ENCODE measurements around the gene CLDN3. TPM values are rescaled to one million over a fixed set of nuclear protein-coding genes. Genes with fewer than 3 reads are reported as not detected.

The CLDN3 gene
- total RNA-seq, 1 experiment from 2014 or later: 21.0 TPM

DNA sequence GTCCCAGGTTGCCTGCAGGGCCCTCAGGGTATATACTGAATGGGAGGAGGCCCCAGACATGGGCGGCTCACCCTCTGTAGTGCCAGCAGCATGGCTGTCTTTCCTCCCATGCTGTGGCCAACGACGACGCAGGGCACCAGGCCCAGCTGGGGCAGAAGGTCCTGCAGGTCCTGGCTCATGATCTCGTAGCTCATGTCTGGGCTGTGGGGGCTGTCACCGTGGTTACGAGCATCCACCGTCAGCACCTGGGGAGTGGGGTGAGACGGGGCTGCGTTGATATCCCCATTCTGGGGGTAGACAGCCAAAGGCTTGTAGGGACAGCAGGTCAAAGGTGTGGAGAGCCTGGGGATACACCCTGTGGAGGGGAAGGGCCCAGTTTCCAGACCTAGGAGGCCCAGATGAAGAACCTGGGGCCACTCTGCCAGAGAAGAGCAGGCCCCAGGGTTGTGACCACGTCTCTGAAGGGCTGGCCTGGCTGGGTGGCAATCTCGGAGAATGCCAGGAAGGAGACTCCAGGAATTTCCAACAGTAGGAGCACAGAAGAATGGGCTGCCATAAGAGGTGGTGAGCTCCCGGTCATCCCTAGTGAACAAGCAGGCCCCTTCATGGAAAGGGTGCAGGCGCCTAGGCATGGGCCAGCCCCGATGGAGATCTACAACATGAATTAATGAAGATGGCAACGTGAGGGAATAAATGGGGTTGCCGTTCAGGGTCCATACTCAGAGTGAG is 32.4 kb downstream of the CLDN3 start:
- intact Hi-C loops (cut with micrococcal nuclease; ENCODE audit: unreplicated experiment): loop anchor here (1.0 to 2.0 kb wide), 3 partner anchors 33 to 117 kb away; partner anchors contain the start of genes CLDN3 and CLDN4
- no TSS peak for BruUV-seq (replicated peaks)

DNA sequence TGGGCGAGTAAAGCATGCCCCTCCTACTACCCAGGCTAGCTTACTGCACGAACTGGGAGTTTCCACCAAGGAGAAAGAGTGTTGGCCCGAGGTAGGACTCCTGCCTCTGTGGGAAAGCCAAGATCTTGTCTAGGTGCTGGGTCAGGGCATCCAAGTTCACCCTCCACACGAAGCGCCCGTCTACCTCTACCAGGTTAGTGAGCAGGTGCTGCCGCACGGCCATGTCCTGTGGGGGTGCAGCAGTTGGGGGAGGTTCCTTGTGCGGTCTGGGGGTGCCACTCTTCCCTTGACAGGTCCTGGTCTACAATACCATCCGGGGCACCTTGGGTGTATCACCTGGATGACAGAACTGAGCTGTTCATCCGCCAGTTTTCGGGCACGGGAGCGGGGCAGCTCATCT is 33.2 kb downstream of the CLDN3 start:
- H3K27me3 Mint-ChIP-seq (ENCODE audit: insufficient read depth, unreplicated experiment): no peaks in the 10 kb centered on the region
- POLR2A ChIA-PET: no interaction called here
- Histone ChIP-seq H3K4me1 (peaks cover 37% of the 10 kb centered on the region), H3K27me3 (replicated peaks; ENCODE audit: control insufficient read depth, insufficient read depth, low read length) (no peaks in the 10 kb centered on the region), H3K36me3 (ENCODE audit: control insufficient read depth, insufficient read depth, low read length) (peaks cover 9% of the 10 kb centered on the region), H3K4me3 (ENCODE audit: low read depth, low read length) (no peak overlapping the region), H3K9me3 (no peaks in the 10 kb centered on the region)
- no TSS peak for BruUV-seq (replicated peaks)
- CTCF ChIA-PET: interaction anchor here (0.6 kb wide), 1 partner anchor 31 kb away, joined by 3 read pairs; no protein-coding TSS in a partner anchor
- DNase-seq: no peak
- no peaks in the 10 kb centered on the region for H3K9me3 Mint-ChIP-seq (ENCODE audit: unreplicated experiment)
- intact Hi-C loops (cut with micrococcal nuclease; ENCODE audit: unreplicated experiment): no loop called here
- peak overlapping the region; percentile 98 for H3K4me3 Mint-ChIP-seq (ENCODE audit: unreplicated experiment)
- peaks cover 13% of the 10 kb centered on the region for H3K4me1 Mint-ChIP-seq (ENCODE audit: low read depth, unreplicated experiment)
- no peak for TF ChIP-seq CTCF (IDR thresholded peaks at IDR 0.05; ENCODE audit: insufficient read depth in 1 of 2, low read depth in 1 of 2, low read length in 1 of 2, severe bottlenecking in 1 of 2, unreplicated experiment in 1 of 2)
- H3K36me3 Mint-ChIP-seq (ENCODE audit: insufficient read depth, unreplicated experiment): peaks cover 54% of the 10 kb centered on the region
- H3K27ac Mint-ChIP-seq (ENCODE audit: unreplicated experiment): no peak overlapping the region

More for the DNA sequence above, 32.4 kb downstream of the CLDN3 start:
- POLR2A ChIA-PET: interaction anchor here (0.6 to 2.1 kb wide), 4 partner anchors 22 to 125 kb away, joined by 3 to 8 read pairs (median 5); partner anchors contain the start of gene MLXIPL
- Mint-ChIP-seq H3K27me3 (ENCODE audit: insufficient read depth, unreplicated experiment) (no peaks in the 10 kb centered on the region), H3K36me3 (ENCODE audit: insufficient read depth, unreplicated experiment) (peaks cover 61% of the 10 kb centered on the region), H3K9me3 (ENCODE audit: unreplicated experiment) (no peaks in the 10 kb centered on the region), H3K4me3 (ENCODE audit: unreplicated experiment) (peak overlapping the region; percentile 98), H3K27ac (ENCODE audit: unreplicated experiment) (peak overlapping the region; percentile 100), H3K4me1 (ENCODE audit: low read depth, unreplicated experiment) (peaks cover 20% of the 10 kb centered on the region)
- CTCF ChIA-PET: interaction anchor here (0.6 to 1.1 kb wide), 6 partner anchors 9 to 579 kb away, joined by 3 to 6 read pairs (median 4); partner anchors contain the start of gene VPS37D
- TF ChIP-seq CTCF (IDR thresholded peaks at IDR 0.05; ENCODE audit: insufficient read depth in 1 of 2, low read depth in 1 of 2, low read length in 1 of 2, severe bottlenecking in 1 of 2, unreplicated experiment in 1 of 2): no peak
- Histone ChIP-seq H3K4me3 (ENCODE audit: low read depth, low read length) (peak overlapping the region; percentile 63), H3K36me3 (ENCODE audit: control insufficient read depth, insufficient read depth, low read length) (peaks cover 9% of the 10 kb centered on the region), H3K9me3 (no peaks in the 10 kb centered on the region), H3K27me3 (replicated peaks; ENCODE audit: control insufficient read depth, insufficient read depth, low read length) (no peaks in the 10 kb centered on the region), H3K4me1 (peaks cover 40% of the 10 kb centered on the region)
- DNase-seq: no peak

- BruUV-seq (replicated peaks): no TSS peak
- no peak overlapping the region for H3K4me3 Mint-ChIP-seq (ENCODE audit: unreplicated experiment)
- intact Hi-C loops (cut with micrococcal nuclease; ENCODE audit: unreplicated experiment): no loop called here
- TF ChIP-seq CTCF (IDR thresholded peaks at IDR 0.05; ENCODE audit: insufficient read depth in 1 of 2, low read depth in 1 of 2, low read length in 1 of 2, severe bottlenecking in 1 of 2, unreplicated experiment in 1 of 2): no peak
- POLR2A ChIA-PET: no interaction called here
- peaks cover 52% of the 10 kb centered on the region for H3K36me3 Mint-ChIP-seq (ENCODE audit: insufficient read depth, unreplicated experiment)
- Histone ChIP-seq H3K4me3 (ENCODE audit: low read depth, low read length) (no peak overlapping the region), H3K36me3 (ENCODE audit: control insufficient read depth, insufficient read depth, low read length) (peaks cover 9% of the 10 kb centered on the region), H3K4me1 (peaks cover 23% of the 10 kb centered on the region), H3K27me3 (replicated peaks; ENCODE audit: control insufficient read depth, insufficient read depth, low read length) (no peaks in the 10 kb centered on the region), H3K9me3 (no peaks in the 10 kb centered on the region)
- no peaks in the 10 kb centered on the region for H3K9me3 Mint-ChIP-seq (ENCODE audit: unreplicated experiment)
- no peak overlapping the region for H3K27ac Mint-ChIP-seq (ENCODE audit: unreplicated experiment)
- H3K27me3 Mint-ChIP-seq (ENCODE audit: insufficient read depth, unreplicated experiment): no peaks in the 10 kb centered on the region
- DNase-seq: peak in 1 of 2 experiments; percentile 46
- peaks cover 6% of the 10 kb centered on the region for H3K4me1 Mint-ChIP-seq (ENCODE audit: low read depth, unreplicated experiment)
- CTCF ChIA-PET: interaction anchor here (1.3 kb wide), 1 partner anchor 107 kb away, joined by 3 read pairs; no protein-coding TSS in a partner anchor
These were observed 34.6 kb downstream of the CLDN3 start for GRCh38 chr7:73735528-73735905.
